GM19025 (cell line): ENCODE results near the gene PCDHGA5.
"Not testable (repeated sequence)": the region's sequence is repeated elsewhere in the genome, so short reads cannot be mapped to it uniquely, and the experiment has no call there.

Experiments used
- ATAC-seq: cut with Tn5 transposase; IDR thresholded peaks from one replicate; pipeline ENCODE4 v1.9.1; 2021; ENCODE audit warnings: mild to moderate bottlenecking, low read depth, moderate library complexity; ENCODE audit not compliant: unreplicated experiment

Gene PCDHGA5

GRCh38 chr5:141411575-141411974, 47.6 kb downstream of the PCDHGA5 start:
- ATAC-seq = no peak

- no peak for ATAC-seq
Measured at GRCh38 chr5:141412854-141413539, 49.0 kb downstream of the PCDHGA5 start, which contains the start of gene PCDHGA10. PCDHGA10 (plus strand) TSS chr5:141412987; CDS start chr5:141413176, 189 bp downstream.

- no peak for ATAC-seq
Measured at GRCh38 chr5:141413540-141414069, 49.6 kb downstream of the PCDHGA5 start.

- ATAC-seq = not testable (repeated sequence)
Measured at GRCh38 chr5:141414548-141415274, 50.7 kb downstream of the PCDHGA5 start.

- ATAC-seq = not testable (repeated sequence)
Measured at GRCh38 chr5:141415275-141415618, 51.3 kb downstream of the PCDHGA5 start.
